Astrocyte of the cerebellum (primary cell): Measurements from ENCODE around the gene CLEC4F.
"Not testable (repeated sequence)": the region's sequence is repeated elsewhere in the genome, so short reads cannot be mapped to it uniquely, and the experiment has no call there.

Source experiments
- DNase-seq: peaks from one replicate; pipeline ENCODE4 v3.0.0-alpha.2; 2011; ENCODE audit warnings: low read depth
- H3K4me3 ChIP-seq: 2 replicates; pipeline ENCODE4 v1.5.1; 2011; ENCODE audit warnings: mild to moderate bottlenecking, low read depth, low read length, moderate library complexity
- in situ Hi-C: cut with HindIII; loops from 2 replicates; pipeline ENCODE4 v1.10.0; 2017; ENCODE audit warnings: low sequenced_read_pairs
- TF ChIP-seq, protein P1 (sequence below): IDR thresholded peaks from 2 replicates; pipeline ENCODE4 v1.5.1; 2012; ENCODE audit warnings: low read length, low read depth, moderate library complexity, mild to moderate bottlenecking; ENCODE audit errors: missing control alignments

The CLEC4F gene

DNA sequence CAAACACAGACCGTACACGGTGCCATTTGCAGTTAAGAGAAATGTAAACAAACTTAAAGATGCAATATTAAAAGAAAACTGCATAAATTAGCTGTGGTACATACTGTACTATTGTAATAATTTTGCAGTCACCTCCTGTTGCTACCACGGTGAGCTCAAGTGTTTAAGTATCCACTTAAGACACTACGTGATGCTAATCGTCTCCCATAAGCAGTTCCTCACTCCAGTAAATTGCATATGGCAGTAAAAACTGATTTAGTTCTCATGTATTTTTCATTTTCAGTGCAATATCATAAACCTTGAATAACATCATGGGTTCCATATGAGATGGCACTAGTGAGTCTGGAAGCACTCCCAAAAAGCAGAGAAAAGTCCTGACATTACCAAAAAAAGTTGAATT, 14.4 kb downstream of the CLEC4F start:
- in situ Hi-C loops = no loop called here
- TF ChIP-seq, protein P1, sequence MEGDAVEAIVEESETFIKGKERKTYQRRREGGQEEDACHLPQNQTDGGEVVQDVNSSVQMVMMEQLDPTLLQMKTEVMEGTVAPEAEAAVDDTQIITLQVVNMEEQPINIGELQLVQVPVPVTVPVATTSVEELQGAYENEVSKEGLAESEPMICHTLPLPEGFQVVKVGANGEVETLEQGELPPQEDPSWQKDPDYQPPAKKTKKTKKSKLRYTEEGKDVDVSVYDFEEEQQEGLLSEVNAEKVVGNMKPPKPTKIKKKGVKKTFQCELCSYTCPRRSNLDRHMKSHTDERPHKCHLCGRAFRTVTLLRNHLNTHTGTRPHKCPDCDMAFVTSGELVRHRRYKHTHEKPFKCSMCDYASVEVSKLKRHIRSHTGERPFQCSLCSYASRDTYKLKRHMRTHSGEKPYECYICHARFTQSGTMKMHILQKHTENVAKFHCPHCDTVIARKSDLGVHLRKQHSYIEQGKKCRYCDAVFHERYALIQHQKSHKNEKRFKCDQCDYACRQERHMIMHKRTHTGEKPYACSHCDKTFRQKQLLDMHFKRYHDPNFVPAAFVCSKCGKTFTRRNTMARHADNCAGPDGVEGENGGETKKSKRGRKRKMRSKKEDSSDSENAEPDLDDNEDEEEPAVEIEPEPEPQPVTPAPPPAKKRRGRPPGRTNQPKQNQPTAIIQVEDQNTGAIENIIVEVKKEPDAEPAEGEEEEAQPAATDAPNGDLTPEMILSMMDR = no peak
- no peak overlapping the region for H3K4me3 ChIP-seq
- DNase-seq = no peak

DNA sequence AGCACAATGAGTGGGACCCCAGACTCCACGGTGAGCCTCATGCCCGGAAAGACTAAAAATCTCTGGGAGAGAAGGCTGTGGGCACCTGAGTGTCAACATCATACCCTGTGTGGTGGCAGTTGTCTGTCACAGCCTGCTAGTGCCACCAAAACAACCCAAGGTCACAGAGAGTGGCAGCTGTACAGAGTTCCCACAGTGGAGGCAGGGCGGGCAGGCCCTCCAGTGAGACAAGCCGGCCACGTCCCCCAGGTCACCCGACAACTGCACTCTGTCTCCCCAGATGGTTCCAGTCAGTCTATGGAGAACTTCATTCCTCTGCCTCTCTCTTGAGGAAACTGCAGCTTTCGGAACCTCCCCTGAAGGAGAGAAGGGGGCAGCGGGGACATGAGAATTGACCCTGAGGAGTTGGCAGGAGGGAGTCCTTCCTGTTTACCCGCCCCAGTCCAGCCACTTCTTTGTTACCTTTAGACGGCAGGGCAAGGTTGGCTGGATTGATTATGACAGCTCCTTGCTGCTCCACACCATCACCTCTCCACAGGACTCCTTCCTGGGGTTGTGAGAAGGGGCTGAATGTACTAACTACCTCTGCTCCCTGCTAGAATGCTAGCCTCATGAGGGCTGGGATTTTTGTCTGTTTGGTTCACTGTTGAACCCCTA, 18.7 kb downstream of the CLEC4F start:
- TF ChIP-seq, protein P1 = no peak
- no peak overlapping the region for H3K4me3 ChIP-seq
- in situ Hi-C loops = no loop called here
- DNase-seq = no peak

DNA sequence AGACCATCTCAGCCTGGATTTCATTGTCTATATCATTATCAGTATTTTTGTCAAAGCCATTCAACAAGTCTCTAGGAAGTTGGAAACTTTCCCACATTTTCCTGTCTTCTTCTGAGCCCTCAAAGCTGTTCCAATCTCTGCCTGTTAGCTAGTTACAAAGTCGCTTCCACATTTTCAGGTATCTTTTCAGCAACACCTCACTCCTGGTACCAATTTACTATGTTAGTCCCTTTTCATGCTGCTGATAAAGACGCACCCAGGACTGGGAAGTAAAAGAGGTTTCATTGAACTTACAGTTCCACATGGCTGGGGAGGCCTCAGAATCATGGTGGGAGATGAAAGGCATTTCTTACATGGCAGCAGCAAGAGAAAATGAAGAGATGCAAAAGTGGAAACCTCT, 20.7 kb downstream of the CLEC4F start:
- DNase-seq = no peak
- no peak overlapping the region for H3K4me3 ChIP-seq
- TF ChIP-seq, protein P1 = no peak
- in situ Hi-C loops = no loop called here

DNA sequence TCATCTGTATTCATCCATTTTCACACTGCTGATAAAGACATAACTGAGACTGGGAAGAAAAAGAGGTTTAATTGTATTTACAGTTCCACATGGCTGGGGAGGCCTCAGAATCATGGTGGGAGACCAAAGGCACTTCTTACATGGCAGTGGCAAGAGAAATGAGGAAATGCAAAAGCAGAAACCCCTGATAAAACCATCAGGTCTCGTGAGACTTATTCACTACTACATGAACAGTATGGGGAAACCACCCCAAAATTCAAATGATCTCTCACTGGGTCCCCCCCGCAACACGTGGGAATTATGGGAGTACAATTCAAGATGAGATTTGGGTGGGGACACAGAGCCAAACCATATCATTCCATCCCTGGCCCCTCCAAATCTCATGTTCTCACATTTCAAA, 22.4 kb downstream of the CLEC4F start:
- DNase-seq, H3K4me3 ChIP-seq, in situ Hi-C loops: not testable (repeated sequence)

DNA sequence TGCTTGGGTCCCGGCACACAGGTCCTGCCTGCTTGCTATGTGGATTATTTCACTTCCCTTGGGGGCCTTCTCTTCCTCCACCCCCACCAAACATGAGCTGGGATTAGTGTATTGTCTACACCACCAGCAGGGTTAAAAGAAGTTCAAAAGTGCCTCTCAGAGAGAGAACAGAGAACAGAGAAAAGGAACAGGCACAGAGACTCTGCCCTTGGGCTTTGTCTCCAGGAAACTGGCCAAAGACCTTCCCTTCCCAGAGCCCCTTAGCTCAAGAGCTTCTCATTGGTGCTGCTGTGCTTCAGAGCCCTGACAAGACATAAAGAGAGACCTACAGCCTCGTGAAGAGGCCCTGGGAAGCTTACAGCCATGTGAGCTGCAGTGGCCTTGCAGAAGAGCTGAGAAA, 22.9 kb downstream of the CLEC4F start:
- DNase-seq = no peak
- TF ChIP-seq, protein P1 = no peak
- no peak overlapping the region for H3K4me3 ChIP-seq
- in situ Hi-C loops = no loop called here

DNA sequence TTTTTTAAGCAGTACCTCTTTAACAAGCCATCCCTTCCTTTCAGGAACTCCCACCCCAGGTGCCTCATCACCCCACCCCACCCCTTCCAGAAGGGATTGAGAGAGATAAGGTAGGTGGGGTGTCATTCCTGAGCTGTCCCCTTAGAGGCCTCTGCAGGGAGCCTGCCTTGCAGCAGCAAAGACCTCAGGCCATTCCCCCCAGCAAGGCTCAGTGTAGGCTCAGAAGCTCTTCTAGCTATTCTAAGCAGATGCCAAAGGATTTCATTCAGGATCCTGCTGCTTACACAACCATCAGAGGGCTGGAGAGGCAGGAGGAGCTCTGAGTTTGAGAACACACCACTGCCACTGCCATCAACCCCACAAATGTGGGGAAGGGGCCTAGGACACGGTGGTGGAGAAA, 24.1 kb downstream of the CLEC4F start:
- H3K4me3 ChIP-seq = no peak overlapping the region
- DNase-seq = no peak
- in situ Hi-C loops = no loop called here
- TF ChIP-seq, protein P1 = no peak

DNA sequence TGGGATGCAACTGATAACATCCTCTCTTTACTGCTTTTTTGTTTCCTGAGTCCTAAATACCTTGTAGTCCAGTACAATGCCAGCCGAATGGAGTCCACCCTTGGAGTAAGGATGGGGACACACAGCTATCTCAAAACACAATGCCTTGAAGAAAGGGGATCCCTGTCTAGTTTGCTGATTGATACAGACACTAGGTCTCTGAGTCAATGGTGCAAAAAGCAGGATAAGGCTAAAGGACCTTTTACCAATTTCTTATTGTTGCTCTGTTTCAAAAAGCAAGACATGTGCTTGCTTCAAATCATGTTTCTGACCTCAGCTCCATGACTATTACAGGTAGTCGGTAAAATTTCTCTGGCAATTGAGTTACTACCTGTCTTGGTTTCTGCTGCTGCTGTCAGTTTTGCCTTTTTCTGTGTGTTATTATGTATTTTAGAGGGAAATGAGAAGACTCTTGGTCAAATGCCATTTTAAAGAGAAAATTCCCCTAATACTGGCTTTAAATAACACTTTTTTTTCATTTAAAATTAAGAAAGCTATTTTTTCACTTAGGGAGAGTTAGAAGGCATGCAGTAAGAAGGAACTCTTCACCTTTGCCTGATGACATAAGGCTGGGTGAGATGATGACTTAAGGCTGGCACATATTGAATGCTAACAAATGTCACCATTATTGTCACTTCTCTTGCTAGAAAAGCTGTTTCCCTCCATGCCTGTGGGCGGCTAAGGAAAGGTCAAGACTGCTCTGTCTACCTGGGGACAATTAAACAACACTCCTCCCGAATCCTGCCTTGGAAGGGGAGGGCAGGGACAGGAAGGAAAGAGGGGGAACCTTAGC, 25.0 kb downstream of the CLEC4F start:
- DNase-seq = no peak
- no peak overlapping the region for H3K4me3 ChIP-seq
- TF ChIP-seq, protein P1 = no peak
- in situ Hi-C loops = no loop called here
